GDM1 (cell line): ENCODE data around the gene PDGFD.

Experiments
- DNase-seq: peaks from one replicate; lab custom pipeline; 2025; lab: John Stamatoyannopoulos, UW

PDGFD gene

GRCh38 chr11:103887001-103887658 is 276.8 kb downstream of the PDGFD start:
- DNase-seq, result no peak

GRCh38 chr11:103883856-103884255 is 280.1 kb downstream of the PDGFD start:
- no peak for DNase-seq

DNA sequence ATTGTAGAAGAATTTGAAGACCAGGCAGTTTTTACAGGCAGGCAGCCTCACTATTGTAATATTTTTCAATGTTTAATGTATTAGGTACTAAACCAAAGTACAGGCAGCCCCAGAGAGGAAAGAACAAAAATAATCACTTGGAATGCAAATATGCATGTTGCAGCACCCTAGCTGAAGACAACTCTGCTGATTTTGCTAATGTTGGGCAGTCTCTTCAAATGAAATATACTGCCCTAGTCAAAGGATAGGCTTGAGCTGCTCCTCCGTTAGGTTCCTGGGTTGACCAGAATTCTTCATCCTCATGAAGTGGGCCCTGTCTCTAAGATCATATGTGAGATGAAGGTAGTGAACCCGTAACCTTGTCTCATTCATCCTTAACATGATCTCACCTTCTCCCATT is 280.7 kb downstream of the PDGFD start:
- DNase-seq, result no peak

- DNase-seq, result no peak
These were observed 282.4 kb downstream of the PDGFD start for GRCh38 chr11:103881584-103881983.

DNA sequence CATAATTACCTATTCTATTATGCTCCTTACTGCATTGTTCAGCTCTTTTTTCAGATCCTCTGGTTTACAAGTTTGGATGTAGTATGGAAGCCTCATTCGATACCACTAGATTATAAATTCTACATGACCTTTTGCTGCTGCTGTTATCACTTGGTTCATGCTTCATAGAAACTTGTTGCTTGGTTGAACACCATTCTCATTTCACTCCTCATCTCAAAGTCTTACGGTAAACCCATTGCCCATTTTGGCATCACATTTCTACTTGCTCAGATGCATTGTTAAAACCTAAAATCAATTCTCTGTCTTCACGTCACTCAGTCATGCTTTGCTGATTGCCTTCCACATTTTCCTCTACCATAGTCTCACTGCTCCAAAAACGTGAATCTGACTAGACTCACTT is 283.0 kb downstream of the PDGFD start:
- DNase-seq, result no peak

DNA sequence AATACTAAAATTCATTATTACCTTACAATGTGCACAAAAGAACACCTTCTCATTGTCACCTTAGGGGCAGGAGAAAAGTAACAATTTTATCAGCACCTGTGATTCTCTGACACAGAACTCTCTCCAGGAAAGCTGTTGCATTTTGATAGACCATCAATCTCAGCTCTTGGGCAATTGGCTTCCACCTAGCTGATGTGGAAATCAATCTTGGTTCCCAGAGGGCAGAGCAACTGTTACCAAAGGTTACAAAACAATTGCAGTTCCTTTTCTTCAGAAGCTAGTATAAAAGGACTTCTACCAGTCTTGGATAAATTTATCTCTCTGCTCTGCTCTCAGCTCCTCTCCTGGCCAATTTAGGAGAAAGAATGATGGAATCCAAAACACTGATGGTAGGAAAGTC is 285.3 kb downstream of the PDGFD start:
- no peak for DNase-seq

- DNase-seq, result no peak
These were observed 286.7 kb downstream of the PDGFD start for GRCh38 chr11:103877221-103877620.

GRCh38 chr11:103875855-103876510 is 288.0 kb downstream of the PDGFD start:
- no peak for DNase-seq

DNA sequence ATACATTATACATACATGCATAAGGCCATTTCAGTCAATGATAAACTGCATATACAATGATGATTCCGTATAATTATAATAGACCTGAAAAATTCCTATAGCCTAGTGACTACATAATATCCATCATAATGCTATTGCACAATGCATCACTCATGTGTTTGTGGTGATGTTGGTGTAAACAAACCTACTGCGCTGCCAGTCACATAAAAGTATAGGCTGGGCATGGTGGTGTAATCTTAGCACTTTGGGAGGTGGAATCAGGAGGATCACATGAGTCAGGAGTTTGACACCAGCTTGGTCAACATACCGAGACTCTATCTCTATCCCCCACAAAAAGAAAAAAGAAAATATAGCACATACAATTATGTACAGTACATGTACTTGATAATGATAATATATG is 291.2 kb downstream of the PDGFD start:
- no peak for DNase-seq

GRCh38 chr11:103871923-103872551 is 291.9 kb downstream of the PDGFD start:
- DNase-seq, result no peak

- DNase-seq, result no peak
These were observed 293.1 kb downstream of the PDGFD start for GRCh38 chr11:103870821-103871309.

GRCh38 chr11:103867481-103867880 is 296.5 kb downstream of the PDGFD start:
- no peak for DNase-seq

DNA sequence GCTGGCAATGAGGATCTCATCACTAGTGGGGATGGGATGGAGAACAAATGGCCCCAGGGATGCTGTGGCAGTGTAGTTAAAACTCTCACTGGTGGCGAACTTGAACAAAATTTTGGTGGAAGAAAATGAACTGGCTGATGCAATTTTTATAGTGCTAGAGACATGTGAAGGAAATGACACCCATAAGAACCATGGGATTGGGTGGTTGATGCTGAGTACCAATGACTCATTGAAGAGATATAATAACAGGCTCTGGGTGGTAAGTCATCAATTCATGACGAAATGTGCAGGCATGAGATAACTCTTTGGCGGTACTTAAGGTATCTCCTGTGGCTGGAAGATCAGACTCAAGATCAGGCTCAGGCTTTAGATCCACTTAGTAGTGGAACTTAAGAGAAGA is 300.4 kb downstream of the PDGFD start:
- DNase-seq, result no peak

DNA sequence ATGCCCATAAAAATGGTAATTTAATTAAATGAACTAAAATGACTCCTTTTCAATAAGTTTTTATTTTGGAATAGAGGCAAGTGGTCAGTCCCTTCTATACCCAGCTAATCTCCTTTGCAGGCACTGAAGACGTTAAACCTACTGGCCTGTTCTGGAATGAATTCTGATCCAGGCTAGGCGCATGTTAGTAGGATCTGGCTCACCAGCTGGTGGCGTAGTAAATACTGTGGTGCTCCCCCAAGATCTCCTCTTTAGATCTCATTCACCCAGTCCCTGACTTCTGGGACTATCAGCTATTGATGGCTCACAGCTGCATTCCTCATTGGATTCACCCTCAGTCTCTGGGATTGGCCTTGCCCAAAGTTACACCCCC is 301.2 kb downstream of the PDGFD start:
- no peak for DNase-seq

GRCh38 chr11:103862094-103862801 is 301.7 kb downstream of the PDGFD start:
- no peak for DNase-seq
